ENCODE results near the gene CEL.

GRCh38 chr9:133067006-133067405 is 5.2 kb downstream of the CEL start:
- TF ChIP-seq CTCF (IDR thresholded peaks at IDR 0.05; ENCODE audit: insufficient read depth, low read depth, low read length) (no peak), EZH2 (IDR thresholded peaks at IDR 0.05; ENCODE audit: insufficient read depth, low read length) (no peak)
